Islet of Langerhans (tissue), 1 donor: ENCODE measurements around the gene EIF4G2.

Source experiments
- FAIRE-seq: peaks from one replicate; lab custom pipeline; 2011; peaks lifted over from hg19 to GRCh38; lab: Jason Lieb, UNC

The EIF4G2 gene

DNA sequence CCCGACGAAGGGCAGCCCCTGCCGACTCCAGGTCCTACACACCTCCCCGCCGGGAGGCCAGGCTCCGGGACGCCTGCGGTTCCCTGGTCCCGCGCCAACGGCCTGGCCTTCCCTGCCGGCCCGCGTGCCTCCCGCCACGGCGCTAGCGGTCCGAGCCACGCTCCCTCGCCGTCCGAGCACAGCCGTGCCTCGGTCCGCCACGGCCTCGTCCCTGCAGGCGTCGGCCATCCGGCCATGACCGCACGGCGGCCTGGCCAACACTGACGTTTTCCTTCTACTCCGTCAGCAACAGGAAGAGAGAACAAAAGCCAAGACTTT, 532 bp downstream of the EIF4G2 start:
- no peak for FAIRE-seq

DNA sequence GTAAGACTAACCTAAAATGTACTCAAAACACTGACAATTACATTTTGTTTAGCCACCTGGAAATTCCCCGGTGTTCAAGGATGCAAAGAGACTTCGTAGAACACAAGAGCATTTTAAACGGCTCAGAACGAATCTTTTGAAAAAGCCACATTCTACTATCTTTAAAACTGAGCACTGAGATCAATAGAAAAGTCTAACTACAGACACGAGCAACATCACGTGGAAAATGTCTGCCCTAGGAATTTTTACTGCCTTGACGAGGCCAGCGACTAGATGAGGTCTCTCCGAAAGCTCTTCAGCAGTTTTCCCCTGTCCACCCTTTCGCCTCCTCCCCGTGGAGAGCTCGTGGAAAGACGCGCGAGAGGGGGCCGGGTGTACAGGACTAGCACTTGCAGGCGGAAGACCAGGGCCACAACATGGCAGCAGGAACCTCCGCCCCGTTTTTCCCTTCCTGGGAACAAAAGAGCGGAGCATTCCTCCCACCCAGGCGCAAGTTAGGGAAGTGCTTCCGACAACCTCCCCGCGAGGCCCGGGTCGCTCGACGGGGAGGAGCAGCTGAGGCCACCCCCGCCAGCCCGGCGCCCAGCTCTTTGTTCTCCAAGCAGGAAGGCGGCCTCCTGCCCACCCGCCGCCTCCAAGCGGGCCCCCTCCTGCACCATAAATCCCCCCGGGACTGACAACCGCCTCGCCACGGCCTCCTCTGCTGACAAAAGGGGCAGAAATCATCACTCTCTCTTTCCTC, 1.1 kb downstream of the EIF4G2 start:
- FAIRE-seq: no peak

DNA sequence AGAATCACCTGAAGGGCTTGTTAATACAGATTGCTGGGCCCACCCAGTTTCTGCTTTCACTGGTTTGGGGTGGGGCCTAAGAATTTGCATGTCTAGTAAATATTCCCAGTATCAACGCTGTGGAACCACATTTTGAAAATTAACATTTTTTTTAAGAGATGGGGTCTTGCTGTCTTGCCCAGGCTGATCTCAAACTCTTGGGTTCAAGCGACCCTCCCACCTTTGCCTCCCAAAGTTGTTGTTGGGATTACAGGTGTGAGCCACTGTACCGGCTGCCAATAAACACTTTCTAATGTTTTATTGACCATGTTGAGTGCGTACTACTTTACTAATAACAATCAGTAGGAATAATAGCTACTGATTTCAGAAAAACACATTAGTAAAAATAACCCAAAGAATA, 2.5 kb downstream of the EIF4G2 start:
- FAIRE-seq: no peak

DNA sequence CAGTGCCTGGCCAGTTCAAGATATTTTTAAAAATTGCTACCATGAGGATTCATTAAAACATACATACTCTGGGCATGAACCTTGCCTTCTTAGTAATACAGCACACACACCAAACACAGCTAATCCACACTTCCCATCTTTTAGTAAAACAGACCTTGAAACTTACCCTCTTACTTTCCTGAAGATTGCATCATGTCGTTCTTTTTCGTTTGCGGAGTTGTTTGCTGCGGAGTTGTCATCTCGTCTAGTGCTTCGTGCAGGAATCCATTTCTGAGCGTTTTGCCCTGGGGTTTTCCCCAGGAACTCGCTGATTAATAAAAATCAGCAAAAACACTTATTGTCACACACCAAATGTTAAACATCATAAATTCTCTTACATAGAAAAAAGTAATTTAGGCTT, 3.0 kb downstream of the EIF4G2 start:
- no peak for FAIRE-seq

DNA sequence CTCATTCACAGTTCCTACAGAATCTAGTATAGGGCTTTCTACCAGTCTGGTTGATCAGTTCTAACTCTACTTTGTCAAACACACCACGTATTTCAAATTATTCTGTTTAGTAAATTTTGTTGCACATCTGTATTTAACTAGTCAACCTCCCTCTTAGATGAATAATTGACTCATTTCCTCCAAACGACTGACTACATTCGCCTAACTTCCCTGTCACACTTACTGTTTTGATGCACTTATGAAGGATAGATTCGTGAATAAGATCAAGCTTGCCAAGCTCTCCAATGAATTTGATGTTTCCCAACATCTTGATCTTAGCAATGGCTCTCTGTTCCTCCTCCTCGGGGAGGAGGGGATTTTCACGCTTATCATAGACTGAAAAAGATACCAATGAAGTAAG, 5.0 kb downstream of the EIF4G2 start:
- no peak for FAIRE-seq

DNA sequence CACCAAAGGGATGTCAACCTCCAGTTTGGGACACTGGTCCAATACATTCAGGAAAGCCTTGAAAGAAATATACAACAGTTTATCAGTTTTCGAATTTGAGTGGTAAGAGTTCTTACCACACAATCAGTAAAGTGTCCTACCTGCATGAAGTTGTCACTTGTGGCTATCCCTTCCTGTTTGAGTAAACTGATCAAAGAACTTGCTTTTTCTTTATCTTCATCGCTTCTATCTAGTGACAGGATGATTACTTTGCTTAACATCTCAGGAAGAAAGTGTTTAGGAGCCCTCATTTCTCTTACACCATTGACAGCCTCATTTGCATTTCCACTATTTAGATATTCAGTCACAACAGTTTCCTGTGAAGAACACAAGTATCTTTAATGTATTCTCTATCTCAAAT, 8.4 kb downstream of the EIF4G2 start:
- FAIRE-seq: no peak

DNA sequence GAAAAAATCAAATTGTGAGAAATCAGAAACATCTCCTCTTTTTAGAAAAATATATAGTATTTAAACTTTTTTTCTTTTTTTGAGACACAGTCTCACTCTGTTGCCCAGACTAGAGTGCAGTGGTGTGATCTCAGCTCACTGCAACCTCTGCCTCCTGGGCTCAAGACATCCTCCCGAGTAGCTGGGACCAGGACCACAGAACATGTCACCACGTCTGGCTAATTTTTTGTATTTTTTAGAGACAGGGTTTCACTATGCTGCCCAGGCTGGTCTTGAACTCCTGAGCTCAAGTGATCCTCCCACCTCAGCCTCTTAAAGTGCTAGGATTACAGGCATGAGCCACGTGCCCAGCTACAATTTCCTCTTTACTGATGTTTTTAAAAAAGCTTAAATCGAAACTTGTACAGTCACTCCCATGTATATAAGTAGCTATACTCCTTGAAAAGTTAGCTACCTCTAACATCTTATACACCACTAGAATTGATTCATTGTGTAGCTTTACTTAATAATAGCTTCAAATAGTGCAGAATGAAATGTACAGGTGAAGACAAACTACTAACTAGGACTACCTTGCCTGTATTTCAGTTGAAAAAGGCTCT, 10.3 kb downstream of the EIF4G2 start:
- FAIRE-seq: no peak

DNA sequence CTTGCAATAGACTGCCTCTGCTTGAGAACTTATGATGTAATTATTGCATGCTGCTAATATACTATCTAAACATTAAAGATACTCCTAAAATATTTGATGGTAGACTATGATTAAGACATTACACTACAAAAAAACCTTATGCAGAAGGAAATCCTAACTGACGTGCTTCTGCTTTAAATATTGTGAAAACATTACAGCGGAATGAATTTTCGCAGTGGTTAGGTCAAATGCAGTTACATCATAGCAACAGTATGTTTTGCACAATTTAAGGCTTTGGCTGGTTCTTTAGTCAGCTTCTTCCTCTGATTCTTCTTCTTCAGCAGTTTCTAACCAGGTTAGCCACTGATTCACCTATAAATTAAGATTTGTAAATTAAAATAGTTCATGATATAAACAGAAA, 11.2 kb downstream of the EIF4G2 start:
- no peak for FAIRE-seq

DNA sequence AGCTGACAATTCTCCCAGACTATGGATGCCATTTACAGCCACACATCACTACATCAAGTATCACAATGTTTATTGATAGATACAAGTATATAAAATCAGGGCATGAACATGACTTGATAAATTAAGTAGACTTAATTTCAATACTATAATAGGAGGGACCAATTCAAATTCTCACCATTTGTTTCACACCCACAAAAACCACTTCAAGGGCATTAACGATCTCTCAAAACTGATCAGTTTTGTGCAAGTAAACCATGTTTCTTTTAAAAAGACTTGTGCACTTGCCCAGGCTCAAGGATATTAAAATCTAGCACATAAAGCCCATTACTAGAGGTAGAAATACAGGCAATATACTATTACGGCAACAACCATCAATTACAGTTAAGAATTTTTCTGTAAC, 11.7 kb downstream of the EIF4G2 start:
- no peak for FAIRE-seq

DNA sequence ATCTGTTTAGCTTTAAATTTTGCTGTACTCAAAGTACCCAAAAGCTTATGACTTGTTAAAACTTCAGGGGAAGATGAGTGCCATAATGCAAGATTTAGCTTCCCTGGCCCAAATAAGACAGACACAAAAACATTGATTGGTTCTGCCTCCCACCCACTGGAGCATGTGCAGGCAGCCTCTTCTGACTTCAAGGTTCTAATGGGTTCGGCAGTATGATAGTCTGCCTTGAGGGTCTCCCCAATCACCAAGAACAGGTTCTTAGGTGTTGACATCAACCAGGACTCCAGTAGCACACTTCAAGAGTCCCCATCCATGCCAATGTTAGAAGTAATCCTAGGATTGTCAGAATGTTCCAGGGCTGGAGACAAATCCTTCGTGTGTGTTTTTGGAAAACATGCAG, 12.5 kb downstream of the EIF4G2 start:
- FAIRE-seq: no peak

DNA sequence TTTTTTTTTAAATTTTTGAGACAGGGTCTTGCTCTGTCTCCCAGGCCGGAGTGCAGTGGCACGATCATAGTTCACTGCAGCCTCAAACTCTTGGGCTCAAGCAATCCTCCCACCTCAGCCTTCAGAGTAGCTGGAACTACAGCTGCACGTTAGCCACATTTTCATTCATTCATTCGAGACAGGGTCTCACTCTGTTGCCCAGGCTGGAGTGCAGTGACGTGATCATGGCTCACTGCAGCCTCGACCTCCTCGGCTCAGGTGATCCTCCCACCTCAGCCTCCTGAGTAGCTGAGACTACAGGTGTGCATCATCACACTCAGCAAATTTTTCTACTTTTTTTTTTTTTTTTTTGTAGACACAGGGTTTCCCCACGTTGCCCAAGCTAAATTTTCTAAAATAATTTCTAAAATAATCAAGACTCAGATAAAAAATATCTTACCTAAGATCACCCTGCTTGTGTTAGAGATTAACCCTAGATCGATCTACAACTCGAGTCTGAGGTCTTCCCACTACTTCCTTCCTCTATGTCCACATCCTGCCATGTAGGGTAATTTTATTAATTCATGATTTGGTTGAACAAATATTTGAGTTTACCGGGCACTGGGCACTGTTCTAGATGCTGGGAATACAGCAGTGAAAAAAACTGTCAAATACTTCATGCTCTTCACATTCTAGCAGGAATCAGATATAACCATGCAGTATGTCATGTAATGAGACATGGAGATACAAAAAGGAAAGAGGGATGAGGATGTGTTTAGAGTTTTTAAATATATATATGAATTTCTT, 15.1 kb downstream of the EIF4G2 start:
- FAIRE-seq: no peak

DNA sequence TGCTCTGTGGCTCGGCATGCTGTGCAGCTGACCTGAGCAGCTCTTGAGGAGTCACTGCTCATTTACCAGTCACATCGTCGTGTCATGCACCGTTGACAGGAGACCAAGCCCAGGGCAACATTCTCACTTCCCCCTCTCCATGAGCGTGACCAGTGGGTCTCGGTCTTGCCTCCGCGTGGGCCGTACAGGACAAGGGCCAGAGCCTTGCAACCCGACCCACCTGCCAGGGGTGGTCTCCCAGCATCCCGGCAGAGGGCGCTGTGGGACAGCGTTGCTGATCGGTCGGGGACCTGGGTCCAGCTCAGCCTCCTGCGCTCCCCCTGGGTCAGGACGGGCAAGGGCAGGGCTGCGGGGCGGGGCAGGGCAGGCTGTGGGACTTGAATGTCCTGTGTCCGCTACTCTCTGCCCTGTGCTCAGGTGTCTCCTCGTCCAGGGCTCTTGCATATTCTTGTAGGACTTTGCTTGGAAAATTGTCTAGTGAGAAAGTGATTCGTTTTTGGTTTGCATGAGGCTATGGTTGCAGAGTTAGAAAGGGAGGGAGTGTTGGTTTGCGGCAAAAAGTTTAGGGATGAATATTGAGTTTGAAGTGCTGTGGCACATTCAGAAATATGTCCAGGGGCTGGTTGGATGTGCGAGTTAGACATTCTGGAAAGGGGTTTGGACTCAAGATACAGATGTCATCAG, 16.2 kb downstream of the EIF4G2 start:
- FAIRE-seq: no peak

DNA sequence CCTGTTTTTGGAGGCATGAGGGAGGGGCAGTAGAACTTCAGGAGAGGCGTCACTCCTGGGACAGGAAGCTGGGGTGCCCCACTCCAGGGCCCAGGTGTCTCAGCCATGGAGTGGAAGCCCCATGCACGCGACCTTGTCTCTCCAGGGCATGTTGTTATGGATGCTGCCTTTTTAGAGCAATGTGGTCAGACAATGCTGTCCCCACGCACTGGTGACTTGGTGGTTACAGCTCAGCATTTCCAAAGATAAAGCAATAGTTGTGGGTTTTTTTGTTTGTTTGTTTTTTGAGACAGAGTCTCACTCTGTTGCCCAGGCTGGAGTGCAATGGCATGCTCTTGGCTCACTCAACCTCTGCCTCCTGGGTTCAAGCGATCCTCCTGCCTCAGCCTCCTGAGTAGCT, 22.3 kb downstream of the EIF4G2 start:
- no peak for FAIRE-seq

DNA sequence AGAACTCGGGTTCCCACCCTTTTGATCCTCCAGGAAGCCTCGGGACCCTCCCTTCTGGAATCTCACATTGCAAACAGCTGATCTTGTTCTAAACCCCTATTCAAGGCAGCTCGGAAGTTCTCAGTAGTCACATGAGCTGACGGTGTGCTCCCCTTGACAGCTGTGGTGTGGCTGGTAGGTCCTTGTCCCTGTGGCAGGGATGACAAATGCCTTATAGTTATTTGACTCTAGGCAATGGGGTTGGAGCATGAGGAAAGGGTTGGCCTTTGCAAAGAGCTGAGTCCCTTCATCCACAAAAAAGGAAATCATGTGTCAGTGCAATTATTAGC, 23.6 kb downstream of the EIF4G2 start:
- FAIRE-seq: no peak

DNA sequence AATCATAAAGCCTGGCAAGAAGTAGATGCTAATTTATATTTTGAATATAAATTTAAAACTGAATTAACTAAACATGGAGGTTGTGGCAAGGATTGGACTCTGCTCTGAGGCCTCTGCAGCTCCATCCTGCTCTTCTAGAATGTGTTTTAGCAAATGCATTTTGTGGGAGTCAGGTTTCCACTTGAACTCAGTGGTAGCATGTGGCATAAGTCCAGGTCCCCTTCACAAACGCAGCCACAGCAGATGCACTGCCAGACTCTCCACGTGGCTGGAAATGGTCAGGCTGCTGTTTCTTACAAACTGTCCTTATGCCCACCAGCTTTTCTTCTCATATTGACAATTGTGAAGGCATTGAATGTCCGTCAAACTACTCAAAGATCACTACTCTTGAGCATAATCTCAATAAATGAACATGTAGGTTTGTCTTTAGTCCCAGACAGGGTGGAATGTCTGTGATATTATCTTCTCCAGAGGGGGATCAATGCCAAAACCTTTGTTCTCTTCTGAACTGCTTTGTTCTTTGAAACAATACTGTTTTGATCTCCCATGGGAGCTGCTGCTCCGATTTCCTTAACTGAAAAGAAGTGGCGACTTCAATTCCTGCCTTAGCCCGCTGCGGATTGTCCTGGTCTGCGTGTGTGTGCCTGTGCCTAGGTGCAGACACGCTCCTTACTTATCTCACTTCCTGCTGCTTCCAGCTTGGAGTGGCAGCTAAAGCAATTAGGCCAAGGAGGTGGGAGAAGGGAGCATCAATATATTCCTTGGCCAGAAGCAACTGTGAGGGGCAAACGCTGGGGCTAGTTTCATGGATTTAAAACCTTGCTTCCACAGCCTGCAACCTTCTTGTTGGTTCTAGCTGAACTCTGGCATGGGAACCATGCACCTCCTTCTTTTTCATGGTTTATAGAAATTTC, 24.2 kb downstream of the EIF4G2 start:
- no peak for FAIRE-seq

DNA sequence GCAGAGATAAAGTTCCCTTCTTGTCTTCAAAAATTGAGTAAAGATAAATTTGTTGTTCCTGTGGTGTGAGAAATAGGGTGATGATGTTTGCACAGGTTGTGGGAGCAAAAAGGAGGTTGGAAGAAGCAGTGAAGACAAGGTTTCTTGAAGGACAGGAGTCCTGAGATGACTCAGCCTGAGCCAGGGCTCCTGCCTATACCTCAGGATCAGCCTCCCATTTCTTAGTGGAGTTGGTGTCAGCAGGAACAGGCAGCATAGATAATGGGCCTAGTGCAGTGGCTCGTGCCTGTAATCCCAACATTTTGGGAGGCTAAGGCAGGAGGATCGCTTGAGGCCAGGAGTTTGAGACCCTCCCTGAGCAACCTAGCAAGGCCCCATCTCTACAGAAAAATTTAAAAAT, 28.7 kb downstream of the EIF4G2 start:
- no peak for FAIRE-seq

DNA sequence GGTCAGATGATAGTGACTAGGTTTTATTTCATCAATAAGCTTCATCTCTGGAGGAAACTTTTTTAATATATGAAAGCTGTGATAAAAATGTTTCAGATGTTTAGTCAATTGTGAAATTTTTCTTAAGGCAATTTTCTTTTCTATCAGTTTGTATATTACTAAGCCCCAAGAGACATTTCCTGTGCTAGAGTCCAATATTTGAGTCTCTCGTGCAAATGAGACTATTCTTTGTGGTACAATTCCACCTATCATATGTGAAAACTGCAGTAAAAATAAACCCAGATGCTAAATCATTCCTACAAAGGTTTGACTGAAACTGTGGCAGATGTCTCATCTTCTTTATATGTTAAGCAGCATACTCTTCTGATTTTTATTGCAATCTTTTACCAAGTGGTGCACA, 29.6 kb downstream of the EIF4G2 start:
- no peak for FAIRE-seq

DNA sequence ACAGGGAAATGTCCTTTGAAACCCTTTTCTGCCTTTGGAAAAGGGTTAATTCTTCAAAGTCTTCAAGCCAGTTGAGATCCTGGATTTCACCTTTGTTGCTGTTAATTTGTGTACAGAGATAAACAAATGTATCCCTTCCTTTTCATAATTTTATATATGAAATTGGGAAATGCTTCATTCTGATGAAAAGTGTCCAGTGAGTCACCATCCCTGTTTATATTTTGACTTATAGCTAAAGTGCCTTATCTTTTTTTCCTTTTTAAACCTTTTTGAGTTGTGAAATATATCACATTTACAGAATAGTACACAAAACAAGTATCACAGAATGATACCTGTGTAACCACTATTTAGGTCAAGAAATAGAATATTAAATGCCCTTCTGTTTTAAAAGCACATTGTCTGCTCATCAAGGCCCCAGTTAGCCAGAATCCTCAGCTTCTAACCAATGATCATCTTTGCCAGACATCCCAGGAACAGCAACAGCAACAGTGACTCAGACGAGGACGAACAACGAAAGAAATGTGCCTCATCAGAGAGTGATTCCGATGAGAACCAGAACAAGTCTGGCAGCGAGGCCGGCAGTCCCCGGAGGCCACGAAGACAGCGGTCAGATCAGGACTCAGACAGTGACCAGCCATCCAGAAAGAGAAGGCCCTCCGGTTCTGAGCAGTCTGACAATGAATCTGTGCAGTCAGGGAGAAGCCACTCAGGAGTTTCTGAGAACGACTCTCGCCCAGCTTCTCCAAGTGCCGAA, 30.3 kb downstream of the EIF4G2 start:
- no peak for FAIRE-seq

DNA sequence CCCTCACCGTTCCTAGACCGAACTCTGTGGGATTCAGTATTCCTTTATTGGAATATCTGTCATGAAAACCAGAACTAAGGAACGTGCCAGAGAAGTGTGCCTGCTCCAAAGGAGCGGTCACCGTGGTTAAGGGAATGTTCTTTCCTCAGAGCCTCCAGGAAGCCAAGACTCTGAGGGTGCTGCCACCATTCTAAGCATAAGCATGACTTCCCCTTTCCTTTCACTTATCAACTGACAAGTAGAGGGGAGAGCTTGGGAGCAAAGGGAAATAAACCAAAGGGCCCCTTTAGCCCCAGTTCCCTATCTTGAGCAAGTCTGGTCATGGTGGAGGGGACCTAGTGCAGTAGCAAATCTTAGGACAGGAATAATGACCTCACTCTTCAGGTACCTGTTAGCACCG, 30.9 kb downstream of the EIF4G2 start:
- FAIRE-seq: no peak

DNA sequence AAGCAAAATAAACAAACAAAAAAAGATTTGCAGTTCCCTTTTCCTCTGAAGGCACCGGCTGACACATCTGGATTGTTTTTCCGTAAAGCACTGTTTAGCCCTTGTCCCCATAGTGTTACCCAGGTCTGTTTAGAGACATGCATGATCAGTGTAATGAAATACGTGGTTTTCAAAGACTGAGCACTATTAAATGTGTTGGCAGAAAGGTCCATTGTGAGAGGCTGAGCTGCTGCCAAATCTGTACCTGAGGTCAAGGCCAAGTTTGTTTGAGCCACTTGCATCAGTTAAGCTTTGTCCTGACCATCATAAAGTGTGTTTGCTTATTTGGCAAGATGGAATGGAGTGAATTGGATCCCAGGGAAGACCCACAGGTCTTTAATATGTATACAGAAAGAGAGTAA, 31.3 kb downstream of the EIF4G2 start:
- FAIRE-seq: no peak

DNA sequence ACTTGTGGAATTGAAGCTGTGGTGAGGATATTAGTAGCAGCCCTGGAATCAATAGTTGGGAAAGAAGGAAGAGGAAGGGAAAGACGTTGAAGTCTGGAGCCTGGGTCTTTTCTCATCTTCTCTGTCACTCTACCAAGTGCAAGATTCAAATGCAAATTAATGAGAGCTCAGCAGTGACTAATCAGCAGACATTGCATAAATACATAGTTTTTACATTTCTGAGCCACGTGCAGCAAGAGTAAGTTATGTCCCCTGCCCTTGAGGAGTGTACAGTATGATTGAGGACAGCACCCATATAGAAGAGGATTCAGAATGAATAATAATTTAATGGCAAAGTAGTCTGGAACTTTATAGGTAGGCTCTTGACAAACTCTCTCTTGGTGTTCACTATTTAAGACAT, 33.9 kb downstream of the EIF4G2 start:
- FAIRE-seq: no peak

DNA sequence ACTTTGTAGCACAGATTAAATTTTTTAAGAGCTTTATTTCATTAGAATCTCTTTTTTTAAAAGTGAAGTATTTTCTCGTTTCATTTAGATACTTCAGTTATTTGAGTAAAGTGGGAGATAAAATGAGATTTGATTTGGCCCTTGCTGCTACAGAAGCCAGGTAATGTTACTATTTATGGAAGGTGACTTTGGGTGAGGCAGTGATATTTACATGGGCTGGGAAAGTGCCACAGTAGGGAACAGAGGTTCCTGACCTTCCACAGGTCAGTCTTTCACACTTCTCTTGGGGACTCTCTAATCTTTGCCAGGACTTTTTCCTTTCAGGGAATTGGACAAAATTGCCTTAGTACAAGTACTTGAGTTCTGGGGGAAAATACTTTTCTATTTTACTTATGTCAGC, 37.3 kb downstream of the EIF4G2 start:
- FAIRE-seq: no peak
